HG02678 (cell line): Measurements from ENCODE around the gene MORF4L1.
"Not testable (repeated sequence)": the region's sequence is repeated elsewhere in the genome, so short reads cannot be mapped to it uniquely, and the experiment has no call there.

Experiments used
- ATAC-seq: cut with Tn5 transposase; IDR thresholded peaks from one replicate; pipeline ENCODE4 v1.9.1; 2021; ENCODE audit warnings: mild to moderate bottlenecking, moderate library complexity; ENCODE audit not compliant: unreplicated experiment

MORF4L1 gene

DNA sequence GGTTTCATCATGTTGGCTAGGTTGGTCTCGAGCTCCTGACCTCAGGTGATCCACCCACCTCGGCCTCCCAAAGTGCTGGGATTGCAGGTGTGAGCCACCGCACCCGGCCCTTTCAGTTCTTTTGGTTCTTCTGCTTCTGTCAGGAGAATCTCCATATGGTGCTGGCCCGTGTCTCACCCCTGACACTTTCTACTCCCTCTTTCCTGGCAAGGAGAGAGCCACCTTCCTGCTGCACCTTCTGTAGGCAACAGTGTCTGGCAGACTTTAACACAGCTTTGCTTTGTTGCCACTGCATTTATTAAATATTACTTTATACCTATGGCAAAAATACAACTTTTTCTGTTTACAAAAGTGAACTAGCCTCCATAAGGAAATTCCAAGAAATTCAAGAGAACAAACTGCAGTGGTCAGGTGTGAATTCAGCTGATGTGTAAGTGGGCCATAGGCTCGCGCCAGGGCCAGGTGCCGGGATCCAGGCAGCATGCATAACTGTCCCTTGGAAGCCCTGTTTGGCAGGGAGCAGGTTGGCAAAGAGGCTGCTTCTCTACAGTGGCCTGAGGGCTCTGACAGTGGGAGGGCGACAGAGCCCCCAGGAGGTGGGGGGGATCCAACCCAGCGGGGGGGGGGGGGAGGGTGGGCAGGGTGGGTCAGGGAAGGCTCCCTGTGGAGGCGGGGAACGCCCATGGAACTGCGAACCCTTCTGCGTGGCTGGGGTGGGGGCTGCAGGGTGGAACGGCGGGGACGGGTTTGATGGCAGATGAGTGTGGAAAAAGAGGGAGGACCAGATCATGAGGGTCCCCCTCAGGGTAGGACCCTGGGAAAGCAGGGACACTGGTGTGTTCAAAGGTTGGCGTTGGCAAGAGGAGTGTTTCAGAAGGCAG, 51.0 kb downstream of the MORF4L1 start:
- no peak for ATAC-seq

DNA sequence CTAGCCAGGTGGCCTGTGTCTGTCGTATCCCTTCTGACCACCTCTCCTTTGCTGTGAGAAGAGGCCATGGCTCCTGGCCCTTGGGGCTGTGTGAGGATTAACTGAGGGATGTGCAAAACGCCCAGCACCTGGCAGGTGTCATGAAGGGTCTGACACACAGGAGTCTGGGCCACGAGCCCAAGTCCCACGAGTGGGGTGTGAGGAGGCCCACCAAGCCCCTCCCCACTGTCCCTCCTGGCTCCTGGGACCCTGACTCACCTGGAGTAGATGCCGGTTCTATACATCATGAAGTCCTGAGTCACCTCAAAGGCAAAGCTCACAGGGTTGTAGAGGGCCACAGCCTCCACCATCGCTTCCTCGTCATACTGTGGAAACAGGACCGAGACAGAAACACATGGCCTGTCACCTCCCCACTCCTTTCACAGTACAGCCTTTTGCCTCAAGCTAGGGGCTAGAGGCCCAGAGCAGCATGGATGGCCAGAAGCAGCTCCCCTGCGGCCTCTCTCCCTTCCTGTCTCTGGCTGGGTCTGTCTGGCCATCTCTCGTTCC, 52.5 kb downstream of the MORF4L1 start:
- no peak for ATAC-seq

DNA sequence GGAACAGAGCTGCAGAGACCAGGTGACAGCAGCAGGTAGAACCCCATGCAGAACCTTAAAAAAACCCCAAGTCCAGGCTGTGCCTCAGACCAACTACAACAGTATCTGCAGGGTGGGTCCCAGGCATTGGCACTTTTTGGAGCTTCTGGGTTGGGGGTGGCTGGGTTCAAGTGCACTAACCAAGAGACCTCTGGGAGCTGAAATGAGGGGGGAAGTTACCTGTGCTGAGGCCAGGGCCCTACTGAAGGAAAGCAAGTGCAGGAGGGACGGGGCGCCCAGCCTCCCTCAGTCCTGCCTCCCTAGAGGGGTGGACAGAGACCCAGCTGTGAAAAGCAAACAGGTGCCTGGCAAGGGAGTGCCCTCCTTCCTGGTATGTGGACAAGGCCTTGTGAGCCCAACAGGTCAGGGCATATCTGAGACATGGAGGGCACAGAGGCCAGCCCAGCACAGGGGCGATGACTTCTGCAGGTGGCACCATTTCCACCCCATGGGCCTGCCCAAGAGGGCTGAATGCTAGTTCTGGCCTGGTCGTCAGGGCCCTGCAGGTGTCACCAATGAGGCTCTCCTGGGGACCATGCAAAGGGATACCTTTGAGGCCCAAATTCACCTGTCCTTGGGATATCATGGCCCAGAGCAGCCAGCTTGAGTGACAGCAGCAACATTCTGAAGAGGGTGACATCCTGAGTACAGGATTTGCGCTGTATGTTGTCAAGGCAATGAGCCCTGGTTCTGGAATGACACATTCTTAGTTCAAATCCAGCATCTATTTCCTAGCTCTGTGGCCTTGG, 53.5 kb downstream of the MORF4L1 start:
- ATAC-seq = no peak

DNA sequence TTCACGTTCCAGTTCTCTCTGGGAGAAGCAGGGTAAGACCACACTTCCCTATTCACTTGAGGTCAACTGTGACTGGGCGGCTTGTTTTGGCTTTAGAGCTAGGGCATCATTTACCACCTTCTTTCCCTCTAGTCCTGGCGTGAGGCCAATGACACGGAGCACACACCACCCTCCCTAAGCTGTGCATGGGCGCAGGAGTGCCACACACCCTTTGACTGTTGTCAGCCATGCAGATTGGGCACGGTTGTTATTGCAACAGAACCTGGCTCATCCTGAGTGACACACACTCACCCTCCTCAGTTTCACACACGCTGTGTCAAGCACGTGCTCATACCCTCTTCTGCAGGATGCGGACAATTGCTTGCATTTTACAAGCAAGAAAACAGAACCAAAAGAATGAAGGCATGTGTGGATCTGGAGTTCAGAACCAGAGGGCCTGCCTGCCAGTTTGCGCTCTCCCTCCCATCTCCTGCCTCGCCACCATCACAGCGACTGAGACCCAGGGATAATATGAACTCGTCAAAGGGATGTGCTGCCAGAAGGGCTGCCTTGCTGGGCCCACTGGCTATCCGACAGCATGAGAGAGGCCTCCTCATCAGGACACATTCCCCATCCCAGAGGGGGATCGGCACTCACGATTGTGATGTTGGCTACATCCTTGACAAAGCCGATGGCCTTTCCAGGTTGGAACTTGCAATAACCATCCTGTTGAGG, 54.5 kb downstream of the MORF4L1 start:
- ATAC-seq = no peak

DNA sequence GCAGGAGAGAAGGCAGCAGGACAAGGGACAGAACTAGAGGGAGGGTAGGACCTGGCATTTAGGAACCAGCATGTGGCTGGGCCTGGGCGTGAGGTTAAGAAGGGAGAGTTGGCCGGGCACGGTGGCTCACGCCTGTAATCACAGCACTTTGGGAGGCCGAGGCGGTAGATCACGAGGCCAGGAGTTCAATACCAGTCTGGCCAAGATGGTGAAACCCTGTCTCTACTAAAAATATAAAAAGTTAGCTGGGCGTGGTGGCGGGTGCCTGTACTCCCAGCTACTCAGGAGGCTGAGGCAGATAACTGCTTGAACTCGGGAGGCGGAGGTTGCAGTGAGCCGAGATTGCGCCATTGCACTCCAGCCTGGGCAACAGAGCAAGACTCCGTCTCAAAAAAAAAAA, 55.5 kb downstream of the MORF4L1 start:
- not testable (repeated sequence) for ATAC-seq

DNA sequence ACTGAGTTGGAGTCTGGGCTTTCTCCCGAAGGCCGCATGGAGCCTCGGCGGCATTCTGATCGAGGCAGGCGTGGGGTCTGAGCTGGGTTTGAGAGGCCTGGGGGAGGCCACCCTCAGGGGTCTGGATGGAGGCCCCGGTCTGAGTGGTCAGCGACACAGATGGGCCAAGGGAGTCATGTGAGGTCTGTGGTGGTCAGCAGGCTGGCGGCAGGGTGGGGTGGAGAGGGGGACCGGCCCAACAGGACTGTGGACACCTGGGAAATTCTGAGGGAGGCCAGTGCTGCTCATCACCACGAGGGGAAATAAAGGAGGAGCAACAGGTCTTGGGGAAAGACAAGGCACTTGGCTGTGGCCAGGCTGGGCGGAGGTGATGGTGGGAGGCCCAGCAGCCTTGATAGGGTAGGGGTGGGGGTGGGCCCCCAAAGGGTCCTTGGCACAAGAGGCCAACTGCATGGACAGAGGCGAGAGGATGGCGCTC, 56.0 kb downstream of the MORF4L1 start:
- ATAC-seq = no peak

DNA sequence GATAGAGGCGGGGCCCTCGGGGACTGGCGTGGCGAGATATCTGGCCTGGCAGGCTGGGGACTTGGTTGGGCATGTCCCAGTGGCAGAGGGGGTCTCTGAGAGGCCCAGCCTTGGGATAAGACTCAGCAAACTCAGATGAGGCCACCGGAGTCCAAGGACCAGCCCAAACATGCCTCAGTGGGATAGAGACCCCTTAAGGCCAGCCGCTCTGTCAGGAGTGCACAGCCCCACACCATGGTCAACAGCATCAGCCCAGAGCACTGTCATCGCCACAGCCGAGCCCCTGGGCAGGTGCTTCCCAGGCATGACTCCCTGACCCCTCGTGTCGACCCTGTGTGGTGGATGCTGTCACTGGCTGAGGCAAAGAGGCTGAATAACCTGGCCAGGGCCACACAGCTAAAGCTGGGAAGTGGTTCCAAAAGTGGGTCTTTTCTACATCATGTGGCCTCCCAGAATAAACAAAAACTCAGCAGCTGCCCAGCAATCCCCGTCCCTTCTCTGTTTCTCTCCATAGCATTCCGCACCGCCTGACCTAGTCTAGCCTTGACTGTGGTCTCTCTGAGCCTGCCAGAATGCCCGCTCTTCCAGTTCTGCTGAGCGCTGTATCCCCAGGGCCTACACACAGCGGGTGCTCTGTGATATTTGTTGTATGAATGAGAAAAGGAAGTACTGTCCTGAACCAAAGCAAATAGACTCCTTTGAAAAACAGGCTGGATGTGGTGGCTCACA, 57.0 kb downstream of the MORF4L1 start:
- no peak for ATAC-seq

DNA sequence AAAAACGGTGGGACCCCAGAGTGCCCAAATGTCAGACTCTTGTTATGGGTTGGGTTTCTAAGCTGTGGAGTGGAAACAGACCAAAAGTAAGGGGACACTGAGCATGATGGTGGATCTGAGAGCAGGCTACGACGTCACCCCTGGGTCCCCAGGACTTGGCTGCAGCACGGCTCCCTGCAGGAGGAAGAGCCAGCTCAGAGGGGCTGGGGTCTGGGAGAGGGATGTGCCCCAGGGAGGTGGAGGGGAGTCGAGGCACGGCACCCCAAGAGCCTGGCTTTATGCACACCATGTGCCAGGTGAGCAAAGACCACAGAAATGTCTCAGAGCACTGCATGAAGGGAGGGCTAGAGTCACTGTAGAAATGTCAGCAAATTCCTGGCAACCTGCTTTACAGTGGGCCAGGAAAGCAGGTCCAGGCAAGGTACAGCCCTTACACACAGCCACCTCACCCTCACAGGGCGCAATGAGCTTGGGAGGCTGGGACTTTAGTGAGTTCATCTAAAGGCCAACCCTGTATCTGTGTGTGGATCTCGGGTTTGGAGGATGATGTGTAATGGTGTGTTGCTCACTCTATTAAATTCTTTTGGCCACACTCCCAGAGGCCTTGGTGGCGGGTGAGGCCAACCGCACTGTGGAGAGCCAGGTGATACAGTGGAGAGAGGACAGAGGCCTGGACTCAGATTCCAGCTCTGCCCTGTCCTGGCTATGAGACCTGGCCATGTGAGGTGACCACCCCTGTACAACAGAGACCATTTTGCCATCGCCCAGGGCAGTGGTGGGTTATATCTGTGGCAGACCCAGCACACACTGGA, 58.1 kb downstream of the MORF4L1 start:
- ATAC-seq = no peak

DNA sequence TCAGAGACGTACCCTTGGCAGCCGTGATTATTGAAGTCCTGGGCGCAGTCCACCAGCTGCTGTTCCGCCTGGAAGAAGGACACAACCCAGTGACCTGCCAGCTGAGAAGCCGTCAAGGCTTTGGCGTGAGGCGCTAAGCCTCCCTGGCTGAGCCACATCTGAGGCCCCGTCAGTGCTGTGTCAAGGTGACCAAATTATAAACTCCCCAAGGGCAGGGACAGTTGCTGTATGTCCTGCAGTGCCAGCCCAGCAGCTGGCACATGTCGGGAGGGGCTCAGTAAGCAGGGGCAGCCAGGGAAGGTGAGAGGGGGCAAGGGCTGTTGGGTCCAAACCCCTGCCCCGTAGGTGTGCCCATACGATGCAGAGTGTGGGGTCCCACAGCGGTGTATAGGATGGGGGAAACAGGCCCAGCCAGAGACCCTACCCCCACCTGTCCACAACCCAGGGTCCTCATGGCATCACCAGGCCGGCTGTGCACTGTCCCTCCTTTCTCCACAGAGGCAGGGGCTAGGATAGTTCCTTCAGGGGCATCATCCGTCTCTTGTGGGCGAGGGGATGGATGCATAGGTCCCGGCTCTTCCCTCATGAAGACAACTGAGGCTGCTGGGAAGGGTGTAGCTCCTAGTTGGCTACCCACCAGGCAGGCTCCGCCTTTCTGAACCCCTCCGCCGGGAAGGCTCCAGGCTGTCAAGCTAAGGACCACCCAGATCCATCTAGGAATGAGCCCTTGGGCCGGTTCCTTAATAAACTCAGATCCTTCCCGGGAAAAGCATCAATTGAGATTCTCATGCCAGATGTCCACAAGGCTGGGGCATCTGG, 59.0 kb downstream of the MORF4L1 start:
- ATAC-seq = no peak

DNA sequence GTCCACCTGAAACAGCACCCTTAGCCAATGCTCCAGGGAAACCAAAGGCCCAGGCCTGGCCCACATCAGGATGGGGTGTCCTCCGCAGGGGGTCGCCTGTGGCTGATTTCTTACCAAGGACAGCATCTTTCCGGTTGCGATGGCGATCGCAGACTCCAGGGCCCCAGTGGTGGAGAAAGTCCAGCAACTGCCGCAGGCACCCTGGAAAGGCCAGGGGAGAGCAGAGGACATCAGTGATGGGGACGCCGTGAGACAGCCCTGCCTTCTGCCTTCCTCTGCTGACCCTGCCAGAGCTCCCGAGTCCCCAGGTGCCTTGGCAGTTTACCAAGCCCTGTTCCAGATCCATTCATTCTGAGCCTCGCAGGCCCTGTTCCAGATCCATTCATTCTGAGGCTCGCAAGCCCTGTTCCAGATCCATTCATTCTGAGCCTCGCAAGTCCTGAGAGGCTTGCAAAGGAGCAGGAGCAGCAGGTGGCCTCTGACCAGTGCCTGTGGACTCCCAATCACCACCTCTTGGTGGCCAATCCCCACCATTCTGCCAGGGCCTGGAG, 59.6 kb downstream of the MORF4L1 start:
- ATAC-seq = no peak

DNA sequence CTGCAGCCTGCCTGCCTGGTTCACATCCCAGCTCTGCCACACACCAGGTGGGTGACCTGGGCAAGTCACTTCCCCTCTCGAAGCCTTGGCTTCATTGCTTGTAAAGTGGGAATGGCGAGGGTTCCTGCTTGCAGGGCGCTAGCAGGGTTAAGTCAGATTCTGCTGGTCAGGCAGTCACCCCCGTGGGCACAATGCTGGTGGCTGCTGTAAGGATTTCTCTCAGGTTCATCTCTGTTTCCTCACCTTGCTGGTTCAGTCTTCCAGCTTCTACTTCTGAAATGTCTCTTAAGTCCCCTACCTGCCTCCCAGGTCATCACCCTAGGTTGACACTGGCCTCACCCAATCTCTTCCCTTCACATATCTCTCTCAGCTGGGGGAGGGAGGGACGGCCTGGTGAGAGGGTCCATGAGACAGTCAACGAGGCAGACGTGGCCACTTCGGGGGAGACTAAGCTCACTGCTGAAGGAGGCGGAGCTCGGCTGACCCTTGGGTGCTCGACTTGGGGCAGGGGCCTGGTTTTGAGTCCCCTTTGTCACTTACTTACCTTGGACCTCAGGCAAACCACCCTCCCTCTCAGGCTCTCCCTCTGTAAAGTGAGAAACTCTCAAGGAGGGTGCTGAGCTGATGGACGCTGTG, 60.6 kb downstream of the MORF4L1 start:
- ATAC-seq = no peak

DNA sequence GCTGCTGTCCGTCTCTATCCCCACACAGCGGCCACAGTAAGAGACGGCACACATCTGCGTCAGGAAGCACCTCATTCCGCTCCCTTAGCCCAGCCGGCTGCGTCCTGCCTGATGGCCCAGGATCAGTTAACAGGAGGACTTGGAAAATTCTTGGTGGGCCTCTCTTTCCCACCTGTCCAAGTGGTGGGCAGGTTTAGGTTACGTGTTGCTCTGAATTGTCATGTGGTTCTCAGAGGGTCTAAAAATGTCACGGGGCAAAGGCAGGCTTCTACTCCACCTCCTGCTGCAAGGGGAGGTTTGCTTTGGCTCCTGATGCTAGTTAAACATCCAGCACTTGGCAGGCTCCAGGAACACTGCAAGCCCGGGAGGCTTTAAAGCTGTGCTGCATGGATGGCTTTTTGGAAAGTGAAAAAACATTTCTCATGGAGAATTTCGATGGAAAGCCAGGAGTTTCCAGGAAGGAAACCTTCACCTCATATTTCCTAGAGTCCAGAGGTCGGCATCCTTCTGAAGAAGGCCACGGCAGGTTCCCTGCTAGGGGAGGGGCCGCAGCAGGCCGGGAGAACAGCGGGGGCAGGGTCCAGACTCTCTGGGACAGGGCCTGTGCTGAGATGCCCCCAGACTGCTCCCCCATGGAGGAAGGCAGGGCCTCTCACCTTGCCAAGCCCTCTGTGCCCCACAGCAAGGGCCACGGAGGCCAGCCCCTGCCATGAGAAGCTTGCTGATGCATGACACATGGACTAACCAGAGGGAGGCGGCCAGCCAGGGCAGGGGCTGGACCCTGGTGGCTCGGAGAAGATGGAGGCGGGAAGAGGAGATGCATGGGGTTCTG, 61.3 kb downstream of the MORF4L1 start:
- ATAC-seq = no peak

DNA sequence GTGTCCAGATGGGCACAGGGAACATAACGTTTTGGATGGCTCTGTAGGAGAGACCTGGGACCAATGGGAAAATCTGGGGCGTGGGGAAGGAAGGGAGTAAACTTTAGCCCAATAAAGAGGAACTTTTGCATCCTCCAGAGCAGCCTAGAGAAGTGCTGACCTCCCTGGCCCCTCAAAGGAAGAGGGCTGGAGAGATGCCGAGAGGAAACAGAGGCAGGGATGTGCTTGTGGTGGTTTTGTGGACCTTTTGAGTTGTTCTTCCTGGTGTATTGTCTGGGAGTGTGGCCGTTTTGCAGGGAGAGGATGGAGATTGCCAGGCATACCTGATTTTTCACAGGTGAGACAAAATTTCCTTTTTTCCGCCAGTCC, 61.9 kb downstream of the MORF4L1 start:
- ATAC-seq = no peak

DNA sequence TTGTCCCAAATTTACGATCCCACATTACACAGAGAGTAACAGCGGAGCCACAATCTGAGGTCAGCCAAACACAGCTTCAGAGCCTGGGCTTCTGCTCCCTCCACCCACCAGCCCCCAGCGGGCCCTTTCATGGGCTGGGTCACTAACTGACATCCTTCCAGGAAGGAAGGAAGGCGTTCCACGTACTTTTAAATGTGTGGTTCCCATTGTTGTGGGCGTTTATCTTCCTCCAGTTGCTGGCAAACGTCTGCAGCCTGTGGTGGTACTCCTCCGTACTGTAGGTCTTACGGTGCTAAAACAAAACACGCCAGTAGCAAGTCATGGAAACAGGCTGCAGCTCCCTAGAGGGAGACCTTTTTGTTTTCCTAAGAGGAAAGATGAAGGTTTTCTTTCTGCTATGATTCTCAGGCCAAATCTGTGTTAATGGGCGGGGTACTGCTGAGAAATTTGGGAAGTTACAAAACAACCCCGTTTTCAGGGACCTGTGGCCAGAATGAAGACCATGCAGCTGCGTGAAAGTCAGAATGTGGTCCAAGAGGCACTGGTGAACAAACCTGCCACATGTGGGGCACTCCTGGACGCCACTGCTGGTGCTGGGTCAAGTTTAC, 64.5 kb downstream of the MORF4L1 start:
- ATAC-seq = no peak

DNA sequence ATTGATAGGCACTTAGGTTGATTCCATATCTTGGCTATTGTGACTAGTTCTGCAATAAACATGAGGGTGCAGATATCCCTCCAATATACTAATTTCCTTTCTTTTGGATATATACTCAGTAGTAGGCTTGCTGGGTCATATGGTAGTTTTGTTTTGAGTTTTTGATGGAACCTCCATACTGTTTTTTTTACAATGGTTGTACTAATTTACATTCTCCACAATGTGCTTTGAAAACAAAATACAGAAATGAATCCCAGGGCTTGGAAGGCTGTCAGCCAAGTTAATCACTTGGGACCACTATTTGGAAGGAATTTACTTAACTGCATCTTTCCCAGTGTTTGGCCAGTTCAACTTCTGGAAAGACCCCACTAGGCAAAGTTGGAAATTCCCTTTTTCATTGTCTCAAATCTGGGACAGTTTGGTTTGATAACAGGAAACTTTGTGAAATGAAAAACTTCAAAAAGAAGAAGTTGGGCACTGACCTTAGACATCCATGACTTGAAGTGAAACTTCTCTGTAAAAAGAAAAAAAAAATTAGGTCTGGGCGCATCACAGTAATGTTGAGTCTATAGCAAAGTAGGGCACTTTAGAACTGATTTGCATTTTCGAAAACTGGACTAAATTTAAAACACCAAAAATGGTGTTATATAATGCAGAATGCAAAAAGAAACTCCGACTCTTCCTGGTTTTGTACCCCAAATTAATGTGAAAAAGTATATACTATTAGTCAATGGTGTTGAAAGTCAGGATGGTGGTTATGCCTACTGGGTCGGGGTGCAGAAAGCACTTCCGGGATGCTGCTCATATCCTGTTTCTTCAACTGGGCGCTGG, 66.2 kb downstream of the MORF4L1 start:
- peak; percentile 74 for ATAC-seq

DNA sequence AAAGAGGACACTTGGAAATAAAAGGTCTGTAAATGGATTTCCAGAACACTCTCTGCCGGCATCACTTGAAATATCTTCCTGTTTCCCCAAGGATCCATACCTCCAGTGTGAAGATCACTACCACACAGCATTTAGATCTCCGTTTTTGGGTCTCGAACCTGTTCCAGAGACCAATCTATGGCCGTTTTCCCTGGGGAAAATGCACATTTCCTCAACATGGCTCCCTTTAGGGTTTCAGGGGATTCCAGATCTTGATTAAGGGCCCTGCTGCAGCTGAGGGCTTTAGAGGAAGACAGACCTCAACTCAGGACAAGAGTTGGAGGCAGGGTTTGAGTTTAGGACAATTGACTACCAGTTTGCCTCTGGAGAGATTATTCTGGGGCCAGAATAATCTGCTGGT, 70.1 kb downstream of the MORF4L1 start:
- ATAC-seq = no peak
